ENCODE measurements around the gene TNC.

TNC gene

DNA sequence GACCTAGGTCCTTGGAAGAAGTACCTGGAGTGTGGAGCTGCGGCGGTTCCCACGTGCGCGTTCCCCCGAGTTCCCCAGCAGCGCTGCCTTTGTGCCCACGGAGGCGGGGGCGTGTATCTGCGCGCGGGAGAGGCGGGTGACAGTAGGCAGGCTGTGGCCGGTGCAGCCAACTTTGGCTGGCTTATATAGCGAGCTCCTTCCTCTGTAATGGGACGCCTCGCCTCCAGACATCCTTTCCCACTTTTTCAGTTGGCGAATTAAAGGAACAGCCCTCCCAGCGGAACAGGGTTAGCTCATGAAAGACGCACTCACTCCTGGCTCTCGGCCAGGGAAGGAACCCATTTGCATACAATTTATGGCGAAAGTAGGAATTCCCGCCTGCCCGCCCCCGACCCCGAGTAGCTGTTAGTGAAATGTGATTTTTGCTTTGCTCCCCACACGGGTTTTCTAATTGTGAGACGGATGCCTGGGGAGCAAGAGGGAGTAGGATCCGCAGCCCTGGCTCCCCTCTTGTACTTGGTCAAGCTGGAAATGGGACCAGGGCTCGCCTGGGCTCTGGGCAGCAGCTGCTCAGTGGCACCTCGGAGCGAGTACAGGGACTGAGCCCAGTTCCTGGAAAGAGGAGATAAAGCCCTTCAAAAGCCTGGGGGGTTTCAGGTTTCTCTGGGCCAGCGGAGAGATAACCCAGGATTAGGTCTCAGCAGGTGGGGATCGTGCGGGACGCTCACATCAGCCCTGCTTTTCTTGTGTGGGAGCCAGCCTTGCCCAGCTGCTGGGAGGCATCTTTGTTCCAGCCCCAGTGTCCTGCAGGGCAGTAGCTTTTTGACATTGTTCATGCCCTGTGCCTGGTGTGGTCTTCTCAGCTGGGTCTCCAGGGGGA, at the start of gene TNC:
TNC (minus strand) TSS at position 159 of the 880 bp plus-strand sequence. CDS start 27,139 bp downstream, outside the sequence.
- Mint-ChIP-seq H3K4me3 (no peak within 1 kb of the TSS), H3K9me3 (no peaks in the 10 kb centered on the region), H3K27me3 (peaks cover 90% of the 10 kb centered on the region), H3K27ac (no peak within 1 kb of the TSS), H3K36me3 (ENCODE audit: low read depth) (no peaks in the 10 kb centered on the region), H3K4me1 (ENCODE audit: low read depth) (peaks cover 8% of the 10 kb centered on the region)
- DNase-seq, result no peak

DNA sequence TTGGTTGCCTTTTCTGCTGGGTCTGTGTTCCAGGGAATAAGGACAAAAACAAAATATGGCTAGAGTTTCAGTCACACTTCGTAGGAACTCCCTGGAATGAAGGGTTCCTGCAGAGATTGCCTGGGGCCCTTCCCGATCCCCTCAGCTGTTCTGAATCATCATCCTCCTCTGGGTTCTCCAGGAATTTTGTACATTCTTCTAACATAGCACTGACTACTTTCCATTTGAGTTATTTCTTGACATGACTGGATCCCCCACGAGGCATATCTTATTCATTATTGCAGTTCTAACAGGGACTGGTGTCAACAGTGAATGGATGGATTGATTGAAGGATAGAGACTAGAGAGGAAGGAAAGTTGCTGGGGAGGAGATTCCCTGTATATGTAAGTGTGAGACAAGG, 49.2 kb upstream of the TNC start:
- no peaks in the 10 kb centered on the region for H3K9me3 Mint-ChIP-seq
- DNase-seq, result no peak
- H3K4me3 Mint-ChIP-seq, result no peak overlapping the region

DNA sequence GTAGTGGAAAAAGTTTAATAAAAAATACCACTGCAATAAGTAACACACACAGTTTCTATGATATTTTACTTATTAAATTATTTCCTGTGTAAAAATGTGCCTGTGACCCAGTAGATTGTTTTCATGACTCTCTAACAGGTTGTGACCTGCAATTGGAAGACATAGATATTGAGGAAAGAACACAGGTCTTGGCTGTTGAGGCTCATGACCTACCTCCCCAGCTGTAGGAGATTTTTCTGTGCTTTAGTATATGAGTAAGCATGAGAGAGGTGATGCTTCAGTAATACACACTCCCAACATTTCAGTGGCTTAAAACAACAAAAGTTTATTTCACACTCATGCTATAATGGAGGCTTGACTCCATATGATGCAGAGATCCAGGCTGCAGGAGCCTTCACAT, 47.3 kb upstream of the TNC start:
- H3K4me1 Mint-ChIP-seq (ENCODE audit: low read depth), result no peaks in the 10 kb centered on the region
- DNase-seq, result no peak
- H3K9me3 Mint-ChIP-seq, result no peaks in the 10 kb centered on the region
- H3K36me3 Mint-ChIP-seq (ENCODE audit: low read depth), result no peaks in the 10 kb centered on the region
- H3K4me3 Mint-ChIP-seq, result no peak overlapping the region
- peaks cover 22% of the 10 kb centered on the region for H3K27me3 Mint-ChIP-seq
- H3K27ac Mint-ChIP-seq, result no peak overlapping the region

More for the DNA sequence above, 49.2 kb upstream of the TNC start:
- Mint-ChIP-seq H3K27ac (no peak overlapping the region), H3K4me1 (ENCODE audit: low read depth) (no peaks in the 10 kb centered on the region), H3K36me3 (ENCODE audit: low read depth) (no peaks in the 10 kb centered on the region), H3K27me3 (peaks cover 25% of the 10 kb centered on the region)

DNA sequence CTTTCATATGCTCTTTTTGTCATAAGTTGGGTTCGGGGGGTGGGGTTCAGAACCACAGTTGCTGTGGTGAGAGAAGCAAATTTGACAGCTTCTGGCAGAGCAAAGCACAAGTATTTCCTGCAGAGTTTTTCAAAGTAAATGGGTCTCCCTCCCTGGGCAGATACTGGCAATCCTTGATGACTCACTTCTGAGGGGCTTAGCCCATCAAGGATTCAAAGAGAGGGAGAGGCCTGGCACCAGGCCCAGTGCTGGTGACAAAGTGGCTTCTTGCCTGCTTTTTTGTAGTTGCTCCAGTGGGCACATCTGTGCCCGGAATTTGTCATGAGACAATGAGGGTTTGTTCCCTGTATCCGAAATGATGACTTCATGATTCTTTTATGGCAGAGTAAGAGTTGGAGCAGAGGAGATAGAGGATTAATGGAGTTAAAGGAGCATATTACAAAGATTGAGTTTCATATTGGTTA, 46.6 kb upstream of the TNC start:
- Mint-ChIP-seq H3K27ac (no peak overlapping the region), H3K4me3 (no peak overlapping the region), H3K27me3 (peaks cover 17% of the 10 kb centered on the region), H3K4me1 (ENCODE audit: low read depth) (no peaks in the 10 kb centered on the region), H3K9me3 (no peaks in the 10 kb centered on the region), H3K36me3 (ENCODE audit: low read depth) (no peaks in the 10 kb centered on the region)
- DNase-seq, result no peak

DNA sequence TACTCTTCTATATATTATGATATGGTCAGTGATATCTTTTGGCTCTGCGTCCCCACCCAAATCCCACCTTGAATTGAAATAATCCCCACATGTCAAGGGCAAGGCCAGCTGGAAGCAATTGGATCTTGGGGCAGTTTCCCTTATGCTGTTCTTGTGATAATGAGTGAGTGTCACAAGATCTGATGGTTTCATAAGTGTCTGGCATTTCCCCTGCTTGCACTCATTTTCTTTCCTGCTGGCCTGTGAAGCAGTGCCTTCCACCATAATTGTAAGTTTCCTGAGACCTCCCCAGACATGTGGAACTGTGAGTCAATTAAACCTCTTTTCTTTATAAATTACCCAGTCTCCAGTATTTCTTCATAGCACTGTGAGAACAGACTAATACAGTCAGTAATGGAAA, 45.0 kb upstream of the TNC start:
- Mint-ChIP-seq H3K27me3 (peaks cover 15% of the 10 kb centered on the region), H3K4me1 (ENCODE audit: low read depth) (peaks cover 7% of the 10 kb centered on the region), H3K36me3 (ENCODE audit: low read depth) (no peaks in the 10 kb centered on the region), H3K27ac (no peak overlapping the region), H3K4me3 (no peak overlapping the region), H3K9me3 (no peaks in the 10 kb centered on the region)
- no peak for DNase-seq

DNA sequence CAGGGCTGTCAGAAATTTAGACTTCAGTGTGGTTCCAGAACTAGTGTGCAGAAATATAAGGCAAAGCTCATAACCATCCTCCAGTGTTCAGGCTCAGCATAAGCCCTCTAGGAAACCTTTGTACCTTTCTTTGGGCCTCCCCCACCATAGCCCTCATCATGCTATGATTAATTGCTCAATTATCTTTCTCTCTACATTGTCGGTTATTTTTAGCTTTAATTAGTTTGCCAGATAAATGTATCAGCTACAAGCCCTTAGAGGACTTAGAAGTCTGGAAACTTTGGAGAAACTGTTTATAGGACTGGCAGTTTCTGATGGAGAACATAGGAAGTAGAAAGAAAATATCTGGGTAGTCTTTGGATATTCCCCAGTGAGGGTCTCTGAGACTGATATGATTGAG, 43.5 kb upstream of the TNC start:
- no peaks in the 10 kb centered on the region for H3K9me3 Mint-ChIP-seq
- H3K4me3 Mint-ChIP-seq, result no peak overlapping the region
- no peak overlapping the region for H3K27ac Mint-ChIP-seq
- peaks cover 7% of the 10 kb centered on the region for H3K4me1 Mint-ChIP-seq (ENCODE audit: low read depth)
- no peak for DNase-seq
- no peaks in the 10 kb centered on the region for H3K36me3 Mint-ChIP-seq (ENCODE audit: low read depth)
- peaks cover 18% of the 10 kb centered on the region for H3K27me3 Mint-ChIP-seq

DNA sequence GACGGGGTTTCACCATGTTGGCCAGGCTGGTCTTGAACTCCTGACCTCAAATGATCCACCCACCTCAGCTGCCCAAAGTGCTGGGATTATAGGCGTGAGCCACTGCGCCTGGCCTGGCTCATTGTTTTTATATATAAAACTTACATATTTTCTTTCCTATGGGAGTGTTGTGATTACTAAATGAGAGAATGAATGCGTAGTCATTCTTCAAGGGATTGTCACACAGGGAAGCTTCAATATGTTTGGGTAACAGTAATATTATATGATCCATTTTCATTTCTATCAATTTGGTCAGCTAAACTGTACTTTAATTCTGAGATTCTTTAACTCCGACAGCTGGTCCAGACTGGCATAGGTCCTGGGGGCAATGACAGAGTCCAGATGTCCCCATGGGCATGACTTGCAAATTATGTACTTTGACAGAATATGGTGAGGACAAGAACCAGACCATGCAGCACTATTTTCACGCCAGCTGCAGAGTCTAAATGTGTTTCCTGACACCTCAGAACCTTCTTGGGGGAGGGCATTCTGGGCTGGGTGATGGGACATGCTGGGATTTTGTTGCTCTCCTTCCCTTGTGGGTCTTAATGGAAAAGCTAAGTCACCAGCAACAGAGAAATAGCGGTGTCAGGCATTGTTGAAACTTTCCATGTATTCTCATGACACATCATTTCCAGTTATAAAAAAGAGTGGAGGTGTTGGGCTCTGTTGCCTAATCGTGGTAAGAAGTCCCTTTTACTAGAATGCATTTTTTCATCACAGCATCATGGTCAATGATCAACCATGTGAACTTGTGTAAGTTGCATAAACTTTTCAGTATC, 40.9 kb upstream of the TNC start:
- H3K4me1 Mint-ChIP-seq (ENCODE audit: low read depth), result peaks cover 7% of the 10 kb centered on the region
- peaks cover 22% of the 10 kb centered on the region for H3K27me3 Mint-ChIP-seq
- DNase-seq, result no peak
- no peak overlapping the region for H3K4me3 Mint-ChIP-seq
- H3K27ac Mint-ChIP-seq, result no peak overlapping the region
- H3K36me3 Mint-ChIP-seq (ENCODE audit: low read depth), result no peaks in the 10 kb centered on the region
- no peaks in the 10 kb centered on the region for H3K9me3 Mint-ChIP-seq

DNA sequence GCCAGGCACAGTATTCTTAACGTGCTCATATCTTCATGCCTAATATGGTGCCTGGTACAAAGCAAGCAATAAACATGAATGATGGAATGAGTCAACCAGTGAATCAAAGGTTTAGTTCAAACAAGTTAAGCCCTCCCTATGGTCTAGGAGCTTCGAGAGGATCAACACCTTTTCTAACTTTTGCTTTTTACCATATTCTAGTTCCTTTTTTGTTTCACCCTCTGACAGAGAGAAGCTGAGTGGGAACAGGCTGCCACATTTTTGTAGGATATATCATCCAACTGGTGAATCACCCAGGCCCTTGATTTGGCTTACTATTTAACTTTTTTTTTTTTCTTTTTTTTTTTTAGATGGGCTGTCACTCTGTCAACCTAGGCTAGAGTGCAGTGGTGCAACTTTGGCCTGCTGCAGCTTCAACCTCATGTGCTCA, 39.3 kb upstream of the TNC start:
- Mint-ChIP-seq H3K27me3 (peaks cover 12% of the 10 kb centered on the region), H3K36me3 (ENCODE audit: low read depth) (no peaks in the 10 kb centered on the region), H3K9me3 (no peaks in the 10 kb centered on the region), H3K4me1 (ENCODE audit: low read depth) (peaks cover 7% of the 10 kb centered on the region), H3K4me3 (no peak overlapping the region), H3K27ac (no peak overlapping the region)
- DNase-seq, result no peak

DNA sequence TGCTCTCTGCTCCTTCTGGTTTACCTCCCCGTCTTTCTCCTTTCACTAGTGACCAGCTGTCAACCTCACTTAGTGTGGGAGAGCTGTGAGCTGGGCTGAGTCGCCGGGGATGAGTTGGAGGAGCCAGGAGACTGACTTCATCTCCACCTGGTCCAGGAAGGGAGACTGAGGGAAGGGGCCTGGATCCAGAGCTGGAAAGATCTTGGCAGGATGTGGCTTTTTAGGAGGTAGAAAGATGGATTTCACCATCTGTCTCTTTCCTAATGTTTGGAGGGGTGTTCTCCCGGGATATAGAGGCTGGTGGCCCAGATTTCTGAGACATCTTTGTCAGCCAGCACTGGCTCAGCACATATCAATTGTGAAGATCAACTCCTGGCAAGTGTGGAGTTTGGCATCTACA, 37.1 kb upstream of the TNC start:
- no peak overlapping the region for H3K4me3 Mint-ChIP-seq
- H3K9me3 Mint-ChIP-seq, result no peaks in the 10 kb centered on the region
- H3K27ac Mint-ChIP-seq, result no peak overlapping the region
- no peaks in the 10 kb centered on the region for H3K36me3 Mint-ChIP-seq (ENCODE audit: low read depth)
- no peak for DNase-seq
- peaks cover 7% of the 10 kb centered on the region for H3K4me1 Mint-ChIP-seq (ENCODE audit: low read depth)
- H3K27me3 Mint-ChIP-seq, result peaks cover 21% of the 10 kb centered on the region

DNA sequence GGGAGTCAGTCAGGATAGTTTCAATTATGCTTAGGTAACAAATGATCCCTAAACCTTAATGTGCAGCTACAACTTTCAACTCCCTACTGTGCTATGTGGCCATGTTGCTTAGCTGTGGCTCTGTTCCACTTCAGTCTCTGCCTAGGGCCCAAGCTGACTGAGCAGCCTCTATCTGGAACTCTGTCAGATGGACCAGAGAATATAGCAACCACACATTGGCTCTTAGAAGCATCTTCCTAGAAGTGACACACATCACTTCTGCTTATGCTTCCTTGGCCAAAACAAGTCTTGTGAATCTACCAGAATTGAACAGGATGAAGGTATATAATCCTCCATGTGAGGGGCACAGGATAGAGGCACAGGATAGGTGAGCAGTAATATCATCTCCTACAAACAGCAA, 36.7 kb upstream of the TNC start:
- Mint-ChIP-seq H3K4me1 (ENCODE audit: low read depth) (peaks cover 7% of the 10 kb centered on the region), H3K27me3 (peaks cover 21% of the 10 kb centered on the region), H3K9me3 (no peaks in the 10 kb centered on the region), H3K36me3 (ENCODE audit: low read depth) (no peaks in the 10 kb centered on the region), H3K4me3 (no peak overlapping the region), H3K27ac (no peak overlapping the region)
- DNase-seq, result no peak

DNA sequence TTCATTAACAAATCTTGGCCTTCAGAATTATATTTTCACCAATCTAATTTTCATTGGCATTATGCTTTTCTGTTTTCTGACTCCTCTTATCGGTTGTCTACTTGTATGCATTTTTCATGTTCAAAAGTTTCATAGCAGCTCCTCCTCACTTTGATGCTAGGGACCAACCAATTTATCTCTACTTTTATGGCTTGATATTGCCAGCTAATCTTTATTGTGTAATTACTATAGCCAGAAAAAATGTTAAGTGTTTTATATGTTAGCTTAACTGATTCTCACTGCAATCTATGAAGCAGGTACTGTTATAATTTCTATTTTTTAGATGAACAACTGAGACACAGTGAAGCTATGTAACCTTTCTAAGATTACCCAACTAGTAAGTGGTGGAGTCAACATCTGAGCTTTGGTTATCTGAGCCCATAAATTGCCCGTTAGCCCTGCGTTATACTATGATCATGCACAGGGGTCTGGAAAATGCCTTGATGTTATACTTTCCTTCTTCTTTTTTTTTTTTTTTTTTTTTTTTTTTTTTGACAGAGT, 34.4 kb upstream of the TNC start:
- H3K27ac Mint-ChIP-seq, result no peak overlapping the region
- H3K4me3 Mint-ChIP-seq, result no peak overlapping the region
- DNase-seq, result no peak
- H3K4me1 Mint-ChIP-seq (ENCODE audit: low read depth), result no peaks in the 10 kb centered on the region
- H3K36me3 Mint-ChIP-seq (ENCODE audit: low read depth), result no peaks in the 10 kb centered on the region
- no peaks in the 10 kb centered on the region for H3K9me3 Mint-ChIP-seq
- peaks cover 23% of the 10 kb centered on the region for H3K27me3 Mint-ChIP-seq

DNA sequence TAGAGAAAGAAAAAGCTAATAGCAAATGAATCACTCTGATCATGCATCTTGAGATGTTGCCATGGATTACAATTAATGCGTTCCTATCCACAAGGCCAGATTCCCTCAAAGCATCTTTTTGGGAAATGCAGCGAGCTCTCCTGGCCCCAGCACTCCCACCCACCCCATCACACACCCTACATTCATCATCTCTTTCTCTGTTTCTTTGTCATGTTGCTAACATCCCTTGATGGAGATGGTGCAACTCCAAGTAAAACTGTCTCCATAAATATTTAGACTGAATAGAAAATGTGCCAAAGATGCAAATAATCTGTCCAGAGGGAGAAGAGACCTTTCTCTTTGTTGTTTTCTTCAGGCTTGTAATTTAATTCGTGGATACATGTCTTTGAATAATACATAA, 30.8 kb upstream of the TNC start:
- no peaks in the 10 kb centered on the region for H3K4me1 Mint-ChIP-seq (ENCODE audit: low read depth)
- H3K36me3 Mint-ChIP-seq (ENCODE audit: low read depth), result no peaks in the 10 kb centered on the region
- no peak overlapping the region for H3K27ac Mint-ChIP-seq
- peaks cover 33% of the 10 kb centered on the region for H3K27me3 Mint-ChIP-seq
- H3K9me3 Mint-ChIP-seq, result no peaks in the 10 kb centered on the region
- no peak overlapping the region for H3K4me3 Mint-ChIP-seq
- no peak for DNase-seq

DNA sequence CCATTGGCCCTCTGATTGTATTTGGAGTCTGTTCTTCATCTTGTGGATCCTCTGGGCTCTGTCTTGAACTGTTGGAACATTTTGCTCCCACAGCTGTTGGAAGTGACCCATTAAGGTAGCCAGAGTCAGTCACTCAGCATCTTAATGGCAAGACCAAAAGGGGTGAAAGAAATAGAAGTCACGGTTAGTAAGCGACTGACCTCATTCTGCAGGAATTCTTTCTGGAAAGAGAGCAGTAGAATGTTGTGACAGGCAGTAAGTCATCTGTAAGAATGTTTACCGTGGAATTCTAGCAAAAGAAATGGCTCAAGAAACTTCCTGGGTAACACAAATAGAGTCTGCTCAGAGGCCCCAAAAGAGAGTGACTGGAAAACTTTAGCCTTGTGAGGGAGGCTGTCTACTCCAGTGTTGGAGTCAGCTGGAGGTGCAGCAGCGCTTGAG, 28.6 kb upstream of the TNC start:
- Mint-ChIP-seq H3K36me3 (ENCODE audit: low read depth) (no peaks in the 10 kb centered on the region), H3K9me3 (no peaks in the 10 kb centered on the region), H3K4me3 (no peak overlapping the region), H3K27ac (no peak overlapping the region), H3K27me3 (peaks cover 40% of the 10 kb centered on the region), H3K4me1 (ENCODE audit: low read depth) (peaks cover 3% of the 10 kb centered on the region)
- no peak for DNase-seq

DNA sequence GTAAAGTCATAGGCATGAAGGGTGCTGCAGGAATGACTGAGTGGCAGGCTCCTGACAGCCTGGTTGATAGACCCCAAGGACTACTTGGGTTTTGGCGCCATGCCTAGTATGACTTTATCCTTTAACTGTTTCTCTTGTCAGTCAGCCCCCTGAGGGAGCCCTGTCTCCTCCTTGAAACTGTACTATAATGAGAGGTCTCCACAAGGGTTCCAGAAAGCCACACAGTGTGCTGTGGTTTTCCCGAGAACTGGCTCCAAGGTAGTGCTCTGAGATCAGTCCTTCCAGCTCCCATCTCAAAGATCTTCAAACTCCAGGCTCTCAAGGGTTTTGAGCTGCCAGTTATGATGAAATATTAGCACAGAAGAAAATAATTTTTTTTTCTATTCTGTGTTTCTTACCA, 26.7 kb upstream of the TNC start:
- Mint-ChIP-seq H3K4me1 (ENCODE audit: low read depth) (peaks cover 3% of the 10 kb centered on the region), H3K27me3 (peaks cover 43% of the 10 kb centered on the region), H3K4me3 (no peak overlapping the region), H3K9me3 (no peaks in the 10 kb centered on the region), H3K27ac (no peak overlapping the region), H3K36me3 (ENCODE audit: low read depth) (no peaks in the 10 kb centered on the region)
- no peak for DNase-seq

DNA sequence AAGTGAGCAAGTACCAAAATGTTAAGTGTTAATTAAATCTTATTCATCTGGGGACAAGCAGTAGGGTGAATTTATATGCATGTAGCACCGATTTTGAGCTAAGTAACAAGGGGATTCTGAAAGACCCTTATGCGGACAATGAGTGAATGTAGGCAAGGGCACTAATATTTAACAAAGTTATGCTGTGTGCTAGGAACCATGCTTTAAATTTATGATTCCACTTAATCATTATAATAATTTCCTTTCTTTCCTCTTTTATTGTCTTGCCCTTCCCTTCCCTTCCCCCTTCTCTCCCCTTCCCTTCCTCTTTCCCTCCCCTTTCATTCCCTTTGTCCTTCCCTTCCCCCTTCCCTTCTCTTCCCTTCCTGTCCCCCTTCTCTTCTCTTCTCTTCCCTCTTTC, 25.7 kb upstream of the TNC start:
- DNase-seq, result no peak
- no peak overlapping the region for H3K27ac Mint-ChIP-seq
- peaks cover 3% of the 10 kb centered on the region for H3K4me1 Mint-ChIP-seq (ENCODE audit: low read depth)
- H3K9me3 Mint-ChIP-seq, result no peaks in the 10 kb centered on the region
- no peak overlapping the region for H3K4me3 Mint-ChIP-seq
- H3K27me3 Mint-ChIP-seq, result peaks cover 41% of the 10 kb centered on the region
- H3K36me3 Mint-ChIP-seq (ENCODE audit: low read depth), result no peaks in the 10 kb centered on the region
